ENCODE data around the gene UBR2.

- TF ChIP-seq CTCF (conservative IDR thresholded peaks at IDR 0.05 in 1 of 2, IDR thresholded peaks at IDR 0.05 in 1 of 2; ENCODE audit: extremely low read depth in 1 of 2, insufficient read depth in 1 of 2, low read depth in 1 of 2, low read length in 2 of 2): no peak
- TF ChIP-seq EZH2 (IDR thresholded peaks at IDR 0.05; ENCODE audit: borderline replicate concordance, low read length): no peak
Measured at GRCh38 chr6:42653851-42654250, 90.0 kb downstream of the UBR2 start.
